Endothelial cell of umbilical vein (primary cell): ENCODE data around the gene TMTC4. TPM values are rescaled to one million over a fixed set of nuclear protein-coding genes. Genes with fewer than 3 reads are reported as not detected.

Source experiments
- BruUV-seq: library from RNA; stranded (reverse); fragments of 400-500 nt; replicated peaks from 2 replicates; lab custom pipeline; 2021; lab: Mats Ljungman, UMichigan
- CTCF ChIA-PET: fragments of 300-600, 350-600 bp; sonication (Branson Sonifier 250); formaldehyde crosslinking; loops from one replicate; lab custom pipeline; 2021; ENCODE audit warnings: antibody characterized with exemption, inconsistent platforms; lab: Charles Lee
- POLR2A ChIA-PET: fragments of 300-600, 350-600 bp; sonication (Branson Sonifier 250); formaldehyde crosslinking; loops from one replicate; lab custom pipeline; 2021; ENCODE audit warnings: antibody characterized with exemption, inconsistent platforms; lab: Charles Lee
- DNase-seq: peaks from one replicate; pipeline ENCODE4 v3.0.0-alpha.2; 2011; ENCODE audit warnings: low read depth, low spot score
- FAIRE-seq: peaks from 2 replicates; lab custom pipeline; 2011; peaks lifted over from hg19 to GRCh38; lab: Jason Lieb, UNC
- H2AFZ ChIP-seq: 2 replicates; pipeline ENCODE4 v1.6.0; 2012; ENCODE audit warnings: low read depth, low read length, control low read depth, inconsistent platforms
- H3K27ac ChIP-seq: 2 replicates; pipeline ENCODE4 v1.5.1; 2011; ENCODE audit warnings: low read depth, mild to moderate bottlenecking, control low read depth, low read length, moderate library complexity; ENCODE audit not compliant: insufficient read depth
- H3K27me3 ChIP-seq, 2 experiments: 2 replicates each; pipeline versions ENCODE4 v1.6.0 to v1.6.1; 2011; ENCODE audit warnings: low read length in 2 of 2, mixed read lengths in 1 of 2; ENCODE audit not compliant: control insufficient read depth in 2 of 2, insufficient read depth in 2 of 2
- H3K36me3 ChIP-seq, 2 experiments: 2 replicates in 1 of 2; 3 replicates in 1 of 2; pipeline ENCODE4 v1.5.1; 2011; ENCODE audit warnings: low read length in 2 of 2, mild to moderate bottlenecking in 1 of 2, moderate library complexity in 1 of 2; ENCODE audit not compliant: control insufficient read depth in 2 of 2, insufficient read depth in 2 of 2; ENCODE audit errors: extremely low read depth in 1 of 2
- H3K4me1 ChIP-seq: 3 replicates; pipeline ENCODE4 v1.5.1; 2011; ENCODE audit warnings: mild to moderate bottlenecking, low read length; ENCODE audit not compliant: control insufficient read depth, insufficient read depth; ENCODE audit errors: extremely low read depth
- H3K4me2 ChIP-seq: 2 replicates; pipeline ENCODE4 v1.6.1; 2011; ENCODE audit warnings: low read length, control low read depth, mixed read lengths; ENCODE audit not compliant: insufficient read depth
- H3K4me3 ChIP-seq, 3 experiments: fragments of 200-600 bp in 1 of 3; sonication (generic), shearing (Covaris generic) in 1 of 3; replicated peaks in 1 of 3; 2 replicates each; pipeline ENCODE4 v1.5.1; 2011 to 2016; ENCODE audit warnings: control low read depth in 3 of 3, low read length in 3 of 3, mild to moderate bottlenecking in 2 of 3, inconsistent platforms in 1 of 3, low read depth in 1 of 3, moderate library complexity in 1 of 3; ENCODE audit not compliant: insufficient read depth in 1 of 3
- H3K79me2 ChIP-seq: 2 replicates; pipeline ENCODE4 v1.6.0; 2012; ENCODE audit warnings: low read length, inconsistent platforms; ENCODE audit not compliant: control insufficient read depth, insufficient read depth
- H3K9ac ChIP-seq: replicated peaks from 2 replicates; pipeline ENCODE3; 2011; ENCODE audit warnings: low read length, control low read depth; ENCODE audit not compliant: insufficient read depth; ENCODE audit errors: extremely low read depth
- H3K9me1 ChIP-seq: replicated peaks from 3 replicates; pipeline ENCODE4 v1.6.0; 2011; ENCODE audit warnings: mild to moderate bottlenecking, low read length; ENCODE audit not compliant: control insufficient read depth, insufficient read depth; ENCODE audit errors: extremely low read depth
- H3K9me3 ChIP-seq: replicated peaks from 2 replicates; pipeline ENCODE4 v1.5.1; 2012; ENCODE audit warnings: low read length, inconsistent platforms; ENCODE audit not compliant: control insufficient read depth, insufficient read depth
- H4K20me1 ChIP-seq: replicated peaks from 2 replicates; pipeline ENCODE3; 2011; ENCODE audit warnings: mild to moderate bottlenecking, low read length; ENCODE audit not compliant: control insufficient read depth, insufficient read depth; ENCODE audit errors: extremely low read depth
- FOS ChIP-seq: IDR thresholded peaks from 2 replicates; pipeline ENCODE4 v1.6.1; 2011; ENCODE audit warnings: mild to moderate bottlenecking, low read length, moderate library complexity, borderline replicate concordance; ENCODE audit not compliant: insufficient read depth
- GATA2 ChIP-seq: IDR thresholded peaks from 2 replicates; pipeline ENCODE4 v1.7.0; 2011; ENCODE audit warnings: low read depth, mild to moderate bottlenecking, moderate library complexity, mixed read lengths, low read length; ENCODE audit not compliant: insufficient read length, insufficient read depth
- JUN ChIP-seq: IDR thresholded peaks from 2 replicates; pipeline ENCODE4 v1.6.1; 2011; ENCODE audit warnings: borderline replicate concordance, low read depth; ENCODE audit not compliant: insufficient read length, insufficient read depth
- MYC ChIP-seq: IDR thresholded peaks from one replicate; pipeline ENCODE4 v1.6.1; 2011; ENCODE audit warnings: mild to moderate bottlenecking, low read depth, low read length
- POLR2A ChIP-seq: IDR thresholded peaks from 2 replicates; pipeline ENCODE4 v1.6.1; 2012; ENCODE audit warnings: low read depth, mild to moderate bottlenecking, control low read depth, low read length
- POLR2AphosphoS5 ChIP-seq: IDR thresholded peaks from 2 replicates; pipeline ENCODE4 v1.6.1; 2012; ENCODE audit warnings: low read depth, mild to moderate bottlenecking, control low read depth, low read length, moderate library complexity; ENCODE audit not compliant: insufficient read depth
- dilution Hi-C: fragments of 300-500 bp; cut with MboI; formaldehyde crosslinking; loops from one replicate; pipeline ENCODE4 v1.15.0; 2019; ENCODE audit warnings: low sequenced_read_pairs; ENCODE audit not compliant: extremely low pct_ligation_motif_present
- intact Hi-C: fragments of 100-400 bp; cut with micrococcal nuclease; formaldehyde crosslinking; loops from one replicate; pipeline ENCODE4 v1.10.0; 2022
- polyA plus RNA-seq, 4 experiments: library from polyadenylated mRNA; depleted of rRNA in 3 of 4; stranded (reverse) in 3 of 4; unstranded in 1 of 4; fragments of >200 nt; gene quantifications; 2 replicates each; pipeline versions ENCODE4 v1.2.1 to v1.2.3, GENCODE V29; 2011 to 2012; ENCODE audit warnings: missing spikeins in 1 of 4
- total RNA-seq: library from RNA; stranded (reverse); gene quantifications from 2 replicates; pipeline ENCODE4 v1.2.3, GENCODE V29; 2021

Gene TMTC4
- total and polyA plus RNA-seq, 2 donors (not counting 3 experiments of a cell fraction or from before 2014, with no cell fraction given): 24.6 to 31.9 TPM

- Histone ChIP-seq H2AFZ (no peak overlapping the region), H4K20me1 (no peaks in the 10 kb centered on the region), H3K36me3 (no peaks in the 10 kb centered on the region), H3K27me3 (no peaks in the 10 kb centered on the region), H3K4me2 (no peak overlapping the region), H3K79me2 (no peaks in the 10 kb centered on the region), H3K9me1 (no peaks in the 10 kb centered on the region), H3K4me3 (no peak overlapping the region), H3K9me3 (no peaks in the 10 kb centered on the region), H3K4me1 (no peaks in the 10 kb centered on the region), H3K9ac (no peak overlapping the region), H3K27ac (no peak overlapping the region)
- ChIA-PET CTCF (interaction anchor here (1.1 to 4.1 kb wide), 2 partner anchors 11 to 12 kb away, joined by 5 to 25 read pairs; no protein-coding TSS in a partner anchor), POLR2A (no interaction called here)
- intact Hi-C loops: no loop called here
- DNase-seq (no peak), FAIRE-seq (no peak)
- TF ChIP-seq POLR2A (no peak), JUN (no peak)
- BruUV-seq: no TSS peak
- dilution Hi-C loops: no loop called here
Observed at GRCh38 chr13:100561599-100562204, 112.9 kb downstream of the TMTC4 start.

GRCh38 chr13:100561158-100561499, 113.5 kb downstream of the TMTC4 start:
- Histone ChIP-seq H3K9me3 (no peaks in the 10 kb centered on the region), H3K4me2 (no peak overlapping the region), H3K4me3 (no peak overlapping the region), H3K79me2 (no peaks in the 10 kb centered on the region), H4K20me1 (no peaks in the 10 kb centered on the region), H3K4me1 (no peaks in the 10 kb centered on the region), H2AFZ (no peak overlapping the region), H3K36me3 (no peaks in the 10 kb centered on the region), H3K27me3 (no peaks in the 10 kb centered on the region), H3K9ac (no peak overlapping the region), H3K9me1 (no peaks in the 10 kb centered on the region), H3K27ac (no peak overlapping the region)
- no TSS peak for BruUV-seq
- intact Hi-C loops (no loop called here), dilution Hi-C loops (no loop called here)
- ChIA-PET POLR2A (no interaction called here), CTCF (interaction anchor here (4.1 kb wide), 1 partner anchor 13 kb away, joined by 25 read pairs; no protein-coding TSS in a partner anchor)
- DNase-seq (no peak), FAIRE-seq (no peak)
- TF ChIP-seq GATA2 (no peak), MYC (no peak), POLR2A (no peak), FOS (no peak), POLR2AphosphoS5 (no peak)
